ENCODE results near the gene FLNB. TPM values are rescaled to one million over a fixed set of nuclear protein-coding genes. Genes with fewer than 3 reads are reported as not detected.

Gene FLNB
- total and polyA plus RNA-seq, 10 of the 15 experiments (the other 5 are each of a cell fraction or from before 2014, with no cell fraction given): 13.6 to 51.8 (median 26.4) TPM

GRCh38 chr3:58202917-58203360 lies 194.7 kb downstream of the FLNB start (continued):
- TF ChIP-seq E2F8 (IDR thresholded peaks at IDR 0.05; ENCODE audit: low read depth, partially characterized antibody): no peak
- TF ChIP-seq CBX5 (IDR thresholded peaks at IDR 0.05; ENCODE audit: low read depth): no peak
- TF ChIP-seq CREM (IDR thresholded peaks at IDR 0.05; ENCODE audit: low read depth): no peak
- peak; percentile 62; the same call in 1 of the 2 replicates for TF ChIP-seq NFIC (IDR thresholded peaks at IDR 0.05; ENCODE audit: low read depth, low read length)
- peak; percentile 92 for TF ChIP-seq IKZF1 (conservative IDR thresholded peaks at IDR 0.05)
- no peak for TF ChIP-seq FOS (IDR thresholded peaks at IDR 0.05; ENCODE audit: borderline replicate concordance, extremely low read depth, insufficient read length)
- TF ChIP-seq RFX5 (IDR thresholded peaks at IDR 0.05; ENCODE audit: low read depth, low read length): 0 out of 2 replicates have a peak, but pooled peaks have one; percentile 25
- no peak for TF ChIP-seq MXI1 (IDR thresholded peaks at IDR 0.05; ENCODE audit: low read depth, low read length)
- TF ChIP-seq, protein P1, sequence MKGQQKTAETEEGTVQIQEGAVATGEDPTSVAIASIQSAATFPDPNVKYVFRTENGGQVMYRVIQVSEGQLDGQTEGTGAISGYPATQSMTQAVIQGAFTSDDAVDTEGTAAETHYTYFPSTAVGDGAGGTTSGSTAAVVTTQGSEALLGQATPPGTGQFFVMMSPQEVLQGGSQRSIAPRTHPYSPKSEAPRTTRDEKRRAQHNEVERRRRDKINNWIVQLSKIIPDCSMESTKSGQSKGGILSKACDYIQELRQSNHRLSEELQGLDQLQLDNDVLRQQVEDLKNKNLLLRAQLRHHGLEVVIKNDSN (IDR thresholded peaks at IDR 0.05; ENCODE audit: borderline replicate concordance, extremely low read length, insufficient read depth, low read depth, low read length): peak; percentile 32
- no peak for TF ChIP-seq REST (IDR thresholded peaks at IDR 0.05; ENCODE audit: low read depth, low read length)
- no peak for TF ChIP-seq RELA (IDR thresholded peaks at IDR 0.05; ENCODE audit: borderline replicate concordance, partially characterized antibody)
- TF ChIP-seq EP300 (IDR thresholded peaks at IDR 0.05; ENCODE audit: borderline replicate concordance in 1 of 2, control insufficient read depth in 1 of 2, low read depth in 2 of 2, low read length in 2 of 2): peak in 1 of 2 experiments; percentile 70; a peak in 3 of 4 replicates
- no peak for TF ChIP-seq HSF1 (IDR thresholded peaks at IDR 0.05; ENCODE audit: low read depth, low read length)
- no peak for TF ChIP-seq STAT1 (conservative IDR thresholded peaks at IDR 0.05)
- TF ChIP-seq TARDBP (IDR thresholded peaks at IDR 0.05; ENCODE audit: borderline replicate concordance): 0 out of 2 replicates have a peak, but pooled peaks have one; percentile 25
- peak; percentile 56; the same call in 1 of the 2 replicates for TF ChIP-seq ZBED1 (IDR thresholded peaks at IDR 0.05; ENCODE audit: borderline replicate concordance)
- no peak; the same call in 1 of the 2 replicates for TF ChIP-seq MLLT1 (IDR thresholded peaks at IDR 0.05)
- TF ChIP-seq HDAC2 (IDR thresholded peaks at IDR 0.05): no peak
- TF ChIP-seq NFYA (IDR thresholded peaks at IDR 0.05; ENCODE audit: borderline replicate concordance, low read depth, low read length): no peak
- TF ChIP-seq ASH2L (IDR thresholded peaks at IDR 0.05; ENCODE audit: borderline replicate concordance, low read depth): no peak

Measured in GM12878 (cell line).